Activated naive CD4-positive, alpha-beta T cell treated with anti-CD3 and anti-CD28 coated beads, Interleukin-2, amount 50 U/mL, for 16 hours (primary cell): ENCODE data around the gene SLC26A1.

Experiments
- DNase-seq: peaks from one replicate; pipeline ENCODE4 v3.0.0-alpha.2; 2020

The SLC26A1 gene, protein sequence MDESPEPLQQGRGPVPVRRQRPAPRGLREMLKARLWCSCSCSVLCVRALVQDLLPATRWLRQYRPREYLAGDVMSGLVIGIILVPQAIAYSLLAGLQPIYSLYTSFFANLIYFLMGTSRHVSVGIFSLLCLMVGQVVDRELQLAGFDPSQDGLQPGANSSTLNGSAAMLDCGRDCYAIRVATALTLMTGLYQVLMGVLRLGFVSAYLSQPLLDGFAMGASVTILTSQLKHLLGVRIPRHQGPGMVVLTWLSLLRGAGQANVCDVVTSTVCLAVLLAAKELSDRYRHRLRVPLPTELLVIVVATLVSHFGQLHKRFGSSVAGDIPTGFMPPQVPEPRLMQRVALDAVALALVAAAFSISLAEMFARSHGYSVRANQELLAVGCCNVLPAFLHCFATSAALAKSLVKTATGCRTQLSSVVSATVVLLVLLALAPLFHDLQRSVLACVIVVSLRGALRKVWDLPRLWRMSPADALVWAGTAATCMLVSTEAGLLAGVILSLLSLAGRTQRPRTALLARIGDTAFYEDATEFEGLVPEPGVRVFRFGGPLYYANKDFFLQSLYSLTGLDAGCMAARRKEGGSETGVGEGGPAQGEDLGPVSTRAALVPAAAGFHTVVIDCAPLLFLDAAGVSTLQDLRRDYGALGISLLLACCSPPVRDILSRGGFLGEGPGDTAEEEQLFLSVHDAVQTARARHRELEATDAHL

GRCh38 chr4:993111-994029 lies at the start of gene SLC26A1:
SLC26A1 (minus strand) TSS chr4:993404; CDS start chr4:991703, 1,701 bp downstream.
- no peak for DNase-seq

- no peak for DNase-seq
Measured at GRCh38 chr4:1042352-1043055, 49.3 kb upstream of the SLC26A1 start.

GRCh38 chr4:1041936-1042330 lies 48.7 kb upstream of the SLC26A1 start:
- no peak for DNase-seq

GRCh38 chr4:1041147-1041935 lies 48.1 kb upstream of the SLC26A1 start:
- no peak for DNase-seq

DNA sequence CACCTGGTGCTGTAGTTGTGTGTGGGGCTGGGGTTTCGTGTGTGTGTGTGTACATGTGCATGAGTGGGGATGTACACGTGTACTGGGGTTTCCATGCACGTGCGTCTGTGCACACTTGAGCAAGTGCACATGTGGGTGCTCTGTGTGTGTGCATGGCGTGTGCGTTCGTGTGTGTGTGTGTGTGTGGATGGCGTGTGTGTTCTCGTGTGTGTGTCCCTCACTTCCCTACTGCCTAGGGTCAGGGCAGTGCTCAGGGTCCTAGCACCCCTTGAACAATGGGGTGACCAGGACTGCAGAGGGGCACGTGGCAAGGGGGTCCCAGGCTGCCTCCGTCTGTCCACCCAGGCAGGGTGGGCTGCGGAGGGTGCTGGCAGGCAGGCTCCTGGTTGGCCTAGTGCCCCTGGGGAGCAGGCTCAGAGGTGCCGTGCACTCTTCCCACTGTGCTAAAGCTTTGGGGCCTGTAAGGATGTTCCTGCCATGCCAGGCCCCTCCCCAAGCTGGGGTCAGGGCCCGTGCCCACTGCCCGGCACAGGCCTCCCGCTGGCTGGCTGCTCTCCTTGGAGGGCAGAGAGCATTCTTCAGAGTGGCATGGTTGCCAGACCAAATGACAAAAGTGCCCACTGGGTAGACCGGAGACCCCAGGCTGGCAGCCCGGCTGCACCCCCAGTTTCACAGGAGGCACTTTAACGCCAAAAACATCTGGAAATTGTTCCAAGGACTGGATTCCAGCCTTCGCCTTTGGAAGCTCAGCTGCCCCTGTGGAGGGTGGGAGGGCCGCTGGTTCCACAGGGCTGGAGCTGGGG lies 47.3 kb upstream of the SLC26A1 start:
- no peak for DNase-seq

GRCh38 chr4:1039493-1040343 lies 46.5 kb upstream of the SLC26A1 start:
- DNase-seq: no peak

GRCh38 chr4:1038948-1039492 lies 45.8 kb upstream of the SLC26A1 start:
- no peak for DNase-seq

- DNase-seq: no peak
Measured at GRCh38 chr4:1036976-1037810, 44.0 kb upstream of the SLC26A1 start.

- DNase-seq: no peak
Measured at GRCh38 chr4:1036095-1036494, 42.9 kb upstream of the SLC26A1 start.

DNA sequence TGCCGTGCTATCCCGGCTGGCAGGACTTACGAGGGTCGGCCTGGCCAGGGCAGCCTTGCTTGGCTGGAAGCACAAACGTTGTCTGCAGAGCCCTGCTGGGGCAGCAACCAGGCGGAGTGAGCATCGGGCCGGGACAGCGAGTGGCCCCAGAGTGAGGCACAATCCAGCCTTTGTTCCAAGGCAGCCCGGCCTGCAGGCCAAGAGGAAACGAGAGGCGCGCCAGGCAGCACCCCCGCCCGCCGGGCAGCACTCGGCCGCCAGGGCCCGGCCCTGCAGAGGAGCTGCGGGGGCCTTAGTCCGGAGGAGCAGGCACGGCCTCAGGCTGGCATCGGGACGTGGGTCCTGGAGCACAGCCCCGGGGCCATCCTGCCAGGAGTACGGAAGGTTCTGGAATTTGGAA lies 42.3 kb upstream of the SLC26A1 start:
- DNase-seq: no peak

DNA sequence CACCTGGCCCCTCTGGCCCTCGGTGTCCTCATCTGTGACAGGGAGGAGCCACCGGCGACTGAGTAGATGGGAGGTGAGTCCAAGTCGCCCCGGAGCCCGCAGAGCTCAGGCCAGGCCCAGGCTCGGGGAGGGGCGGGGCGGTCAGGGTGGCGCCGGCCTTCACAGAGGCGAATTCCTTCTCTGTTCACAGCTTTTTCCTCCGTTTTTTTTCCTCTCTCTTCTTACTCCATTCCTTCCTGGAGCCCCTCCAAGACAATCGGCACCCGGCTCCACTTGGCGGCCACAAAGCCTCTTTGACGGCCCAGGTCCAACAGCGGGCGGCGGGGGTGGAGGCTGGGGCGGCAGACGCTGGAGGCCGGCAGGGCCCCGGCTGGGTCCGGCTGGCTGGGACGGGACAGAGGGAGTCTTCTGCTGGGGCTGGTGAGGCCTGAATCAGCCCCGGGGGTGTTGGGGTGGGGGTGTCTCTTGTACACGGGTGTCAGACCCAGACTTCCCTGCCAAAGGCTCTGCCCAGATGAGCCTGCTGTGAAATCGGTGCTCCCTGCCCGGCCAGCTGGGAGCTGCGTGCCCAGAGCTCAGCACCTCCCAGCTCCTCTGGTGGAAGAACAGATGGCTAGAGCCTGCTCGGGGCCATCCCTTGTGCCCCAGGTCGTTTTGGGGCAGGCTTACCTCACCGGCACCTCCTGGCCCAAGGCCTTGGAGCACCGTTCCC lies 40.8 kb upstream of the SLC26A1 start:
- DNase-seq: no peak

DNA sequence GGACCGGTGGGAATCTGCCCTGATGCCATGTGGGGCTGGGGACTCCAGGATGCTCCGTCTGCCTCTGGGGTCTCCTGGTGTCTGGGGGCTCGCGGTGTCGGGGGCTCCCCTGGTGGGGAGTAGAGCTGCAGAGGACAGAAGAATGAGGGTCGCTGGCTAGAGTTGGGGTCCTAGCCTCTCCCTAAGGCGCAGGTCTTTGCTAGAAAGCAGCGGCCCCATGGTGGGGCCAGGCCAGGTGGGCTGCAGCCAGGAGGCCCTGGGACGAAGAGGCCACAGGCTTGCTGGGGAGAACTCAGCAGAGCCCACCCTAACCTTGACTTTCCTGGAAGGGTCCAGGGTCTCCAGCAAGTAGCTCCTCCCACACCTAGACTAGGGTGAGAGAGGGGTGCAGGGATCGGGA lies 39.7 kb upstream of the SLC26A1 start:
- no peak for DNase-seq

- no peak for DNase-seq
Measured at GRCh38 chr4:1031956-1032795, 39.0 kb upstream of the SLC26A1 start.

- DNase-seq: no peak
Measured at GRCh38 chr4:1031346-1031745, 38.1 kb upstream of the SLC26A1 start.

- no peak for DNase-seq
Measured at GRCh38 chr4:1030559-1030958, 37.4 kb upstream of the SLC26A1 start.

GRCh38 chr4:1030031-1030430 lies 36.8 kb upstream of the SLC26A1 start:
- DNase-seq: no peak

DNA sequence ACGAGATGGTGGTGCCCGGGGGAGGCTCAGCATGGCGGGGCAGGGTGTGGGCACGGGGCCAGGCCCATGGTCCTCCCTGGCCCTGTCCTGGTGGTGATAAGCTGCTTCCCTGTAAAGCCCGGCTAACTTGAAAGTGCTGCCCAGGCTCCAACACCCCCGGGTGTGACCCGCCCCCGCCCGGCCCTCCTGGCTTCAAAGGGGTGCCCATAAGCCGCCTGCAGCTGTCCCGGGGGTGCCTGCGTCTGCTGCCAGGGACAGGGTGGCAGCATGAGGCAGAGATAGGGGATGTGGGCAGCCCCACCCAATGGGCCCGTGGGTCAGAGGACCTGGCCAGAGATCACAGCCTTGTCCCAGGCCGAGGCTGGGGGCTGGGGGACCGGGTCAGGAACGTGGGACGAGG lies 36.3 kb upstream of the SLC26A1 start:
- no peak for DNase-seq
